ENCODE measurements around the gene RAB39B.

DNA sequence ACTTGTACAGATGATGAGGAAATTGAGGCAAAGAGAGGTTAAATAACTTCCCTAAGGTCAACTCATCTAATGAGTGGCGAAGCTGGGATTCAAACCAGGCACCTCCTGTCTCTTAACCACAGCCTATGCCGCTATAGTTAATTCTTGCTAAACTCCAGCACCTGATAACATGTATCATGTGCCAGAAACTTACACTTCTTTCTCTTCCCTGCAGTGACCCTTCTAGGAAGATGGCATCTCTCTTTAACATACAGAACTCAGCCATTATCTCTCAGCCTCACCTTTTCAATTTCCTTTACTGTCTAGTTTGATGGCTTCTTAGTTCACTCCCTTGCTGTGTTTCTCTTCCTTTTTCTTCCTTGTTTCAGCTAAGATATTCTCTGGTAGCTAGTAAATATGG is 45.5 kb downstream of the RAB39B start:
- TF ChIP-seq, protein P1, sequence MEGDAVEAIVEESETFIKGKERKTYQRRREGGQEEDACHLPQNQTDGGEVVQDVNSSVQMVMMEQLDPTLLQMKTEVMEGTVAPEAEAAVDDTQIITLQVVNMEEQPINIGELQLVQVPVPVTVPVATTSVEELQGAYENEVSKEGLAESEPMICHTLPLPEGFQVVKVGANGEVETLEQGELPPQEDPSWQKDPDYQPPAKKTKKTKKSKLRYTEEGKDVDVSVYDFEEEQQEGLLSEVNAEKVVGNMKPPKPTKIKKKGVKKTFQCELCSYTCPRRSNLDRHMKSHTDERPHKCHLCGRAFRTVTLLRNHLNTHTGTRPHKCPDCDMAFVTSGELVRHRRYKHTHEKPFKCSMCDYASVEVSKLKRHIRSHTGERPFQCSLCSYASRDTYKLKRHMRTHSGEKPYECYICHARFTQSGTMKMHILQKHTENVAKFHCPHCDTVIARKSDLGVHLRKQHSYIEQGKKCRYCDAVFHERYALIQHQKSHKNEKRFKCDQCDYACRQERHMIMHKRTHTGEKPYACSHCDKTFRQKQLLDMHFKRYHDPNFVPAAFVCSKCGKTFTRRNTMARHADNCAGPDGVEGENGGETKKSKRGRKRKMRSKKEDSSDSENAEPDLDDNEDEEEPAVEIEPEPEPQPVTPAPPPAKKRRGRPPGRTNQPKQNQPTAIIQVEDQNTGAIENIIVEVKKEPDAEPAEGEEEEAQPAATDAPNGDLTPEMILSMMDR (conservative IDR thresholded peaks at IDR 0.05; ENCODE audit: low read depth, low read length) = no peak
- TF ChIP-seq EZH2 (IDR thresholded peaks at IDR 0.05; ENCODE audit: low read length, unreplicated experiment) = no peak
- TF ChIP-seq EZH2phosphoT487 (IDR thresholded peaks at IDR 0.05; ENCODE audit: borderline replicate concordance, low read length) = no peak

Measured in PC-3 (cell line).